K562 (cell line): ENCODE data around the gene OXTR. TPM values are rescaled to one million over a fixed set of nuclear protein-coding genes. Genes with fewer than 3 reads are reported as not detected.

Experiments used
- ATAC-seq: fragments of 200-7000 bp; cut with Tn5 transposase; 3 replicates; pipeline ENCODE4 v1.9.1; 2020; ENCODE audit warnings: moderate library complexity
- BruUV-seq: library from RNA; stranded (reverse); fragments of 400-500 nt; replicated peaks from 2 replicates; lab custom pipeline; 2021; lab: Mats Ljungman, UMichigan
- CTCF ChIA-PET: fragments of 300-600 bp; formaldehyde crosslinking; extraction: SDS; loops from one replicate; lab custom pipeline; 2021; ENCODE audit warnings: low intra/inter-chr PET ratio; lab: Yijun Ruan, JAX
- POLR2A ChIA-PET: fragments of 300-600, 350-650 bp; sonication (Branson Sonifier 250); formaldehyde crosslinking; extraction: SDS; loops from one replicate; lab custom pipeline; 2021; ENCODE audit warnings: antibody characterized with exemption, inconsistent platforms; lab: Yijun Ruan, JAX
- DNase-seq, 4 experiments: peaks; one replicate each; pipeline versions ENCODE4 v3.0.0 to v3.0.0-alpha.2; 2011 to 2018; ENCODE audit warnings: low spot score in 3 of 4, mixed read lengths in 3 of 4; ENCODE audit errors: extremely low read depth in 1 of 4
- FAIRE-seq: peaks from 2 replicates; lab custom pipeline; 2011; peaks lifted over from hg19 to GRCh38; lab: Jason Lieb, UNC
- H2AFZ ChIP-seq: 2 replicates; pipeline ENCODE4 v1.6.0; 2011; ENCODE audit warnings: low read depth, low read length, control low read depth, inconsistent platforms
- H3K27ac ChIP-seq: fragments of 200-600 bp; 3 replicates; pipeline ENCODE4 v1.8.0; 2011; ENCODE audit warnings: low read depth, mild to moderate bottlenecking, control low read depth, inconsistent platforms, low read length, moderate library complexity, mixed read lengths; ENCODE audit errors: extremely low read depth
- H3K27me3 ChIP-seq, 2 experiments: fragments of 300-600 bp in 1 of 2; 2 replicates in 1 of 2; 3 replicates in 1 of 2; pipeline versions ENCODE4 v1.6.0 to v1.8.0; 2011; ENCODE audit warnings: inconsistent platforms in 2 of 2, low read length in 2 of 2, mild to moderate bottlenecking in 1 of 2, mixed read lengths in 1 of 2, moderate library complexity in 1 of 2; ENCODE audit not compliant: control insufficient read depth in 2 of 2, insufficient read depth in 2 of 2
- H3K36me3 ChIP-seq: fragments of 300-600 bp; 3 replicates; pipeline ENCODE4 v1.8.0; 2011; ENCODE audit warnings: mild to moderate bottlenecking, low read length, inconsistent platforms; ENCODE audit not compliant: control insufficient read depth, insufficient read depth
- H3K4me1 ChIP-seq, 2 experiments: fragments of 200-600 bp in 1 of 2; replicated peaks in 1 of 2; 2 replicates in 1 of 2; 3 replicates in 1 of 2; pipeline versions ENCODE4 v1.5.1 to v1.8.0; 2011; ENCODE audit warnings: inconsistent platforms in 2 of 2, low read length in 2 of 2, mild to moderate bottlenecking in 1 of 2, mixed read lengths in 1 of 2, moderate library complexity in 1 of 2; ENCODE audit not compliant: control insufficient read depth in 2 of 2, insufficient read depth in 2 of 2
- H3K4me2 ChIP-seq: 2 replicates; pipeline ENCODE4 v1.6.1; 2011; ENCODE audit warnings: low read length, control low read depth, inconsistent platforms, mixed read lengths; ENCODE audit not compliant: insufficient read depth
- H3K4me3 ChIP-seq: fragments of 200-600 bp; sonication (generic), shearing (Covaris generic); 2 replicates; pipeline ENCODE4 v1.5.1; 2016; ENCODE audit warnings: control low read depth, inconsistent platforms
- H3K79me2 ChIP-seq: fragments of 200-600 bp; 3 replicates; pipeline ENCODE4 v1.8.0; 2011; ENCODE audit warnings: low read length, inconsistent platforms; ENCODE audit not compliant: control insufficient read depth, insufficient read depth
- H3K9ac ChIP-seq, 2 experiments: 2 replicates each; pipeline versions ENCODE4 v1.6.0 to v1.6.1; 2011; ENCODE audit warnings: low read depth in 2 of 2, low read length in 2 of 2, control low read depth in 1 of 2, inconsistent platforms in 1 of 2, mild to moderate bottlenecking in 1 of 2, mixed read lengths in 1 of 2; ENCODE audit not compliant: insufficient read depth in 1 of 2
- H3K9me1 ChIP-seq: one replicate; pipeline ENCODE4 v1.6.0; 2011; ENCODE audit warnings: inconsistent platforms, mild to moderate bottlenecking, low read length, moderate library complexity; ENCODE audit not compliant: control insufficient read depth, insufficient read depth
- H3K9me3 ChIP-seq: replicated peaks from 2 replicates; pipeline ENCODE4 v1.5.1; 2011; ENCODE audit warnings: low read depth, low read length, inconsistent platforms; ENCODE audit not compliant: control insufficient read depth, insufficient read depth
- H4K20me1 ChIP-seq: replicated peaks from 2 replicates; pipeline ENCODE4 v1.6.1; 2011; ENCODE audit warnings: low read length, inconsistent platforms, mixed read lengths; ENCODE audit not compliant: control insufficient read depth, insufficient read depth
- CBFA2T3 ChIP-seq: fragments of 450-650 bp; IDR thresholded peaks from 2 replicates; pipeline ENCODE4 v1.6.1; 2017
- CTCFL ChIP-seq: IDR thresholded peaks from 2 replicates; pipeline ENCODE4 v1.6.1; 2011; ENCODE audit warnings: borderline replicate concordance, low read depth, mild to moderate bottlenecking, moderate library complexity, low read length; ENCODE audit not compliant: insufficient read depth, poor library complexity, severe bottlenecking
- ETS2 ChIP-seq: IDR thresholded peaks from 2 replicates; pipeline ENCODE4 v1.6.1; 2016; ENCODE audit warnings: borderline replicate concordance, missing genetic modification characterization, mild to moderate bottlenecking, moderate library complexity, missing compliant biosample characterization; ENCODE audit not compliant: poor library complexity, severe bottlenecking
- EZH2 ChIP-seq: IDR thresholded peaks from 2 replicates; pipeline ENCODE4 v1.6.1; 2012; ENCODE audit warnings: low read depth, mild to moderate bottlenecking, inconsistent platforms, low read length, borderline replicate concordance
- NELFE ChIP-seq: IDR thresholded peaks from 2 replicates; pipeline ENCODE4 v1.6.1; 2011; ENCODE audit warnings: mild to moderate bottlenecking; ENCODE audit not compliant: insufficient read depth, insufficient read length
- ZNF384 ChIP-seq: IDR thresholded peaks from 2 replicates; pipeline ENCODE4 v1.6.1; 2012; ENCODE audit warnings: low read depth, low read length, improper control_type of control experiment
- WGBS: fragments of 100-300 bp; shearing (Covaris generic); methylation state at CpG from one replicate; pipeline ENCODE4 v1.1.6; 2016; ENCODE audit warnings: low coverage, mixed read lengths; ENCODE audit not compliant: insufficient coverage; ENCODE audit errors: missing lambda C conversion rate; 5-methylcytosine and 5-hydroxymethylcytosine counted together
- in situ Hi-C: fragments of 300-500 bp; cut with MboI; formaldehyde crosslinking; loops from 4 replicates; pipeline ENCODE4 v1.15.0; 2018; ENCODE audit warnings: inconsistent platforms, mixed read lengths
- intact Hi-C: fragments of 100-400 bp; cut with micrococcal nuclease; formaldehyde crosslinking; loops from 2 replicates; pipeline ENCODE4 v1.14.2; 2022
- polyA plus RNA-seq, 8 experiments: library from polyadenylated mRNA; depleted of rRNA in 4 of 8; stranded (reverse) in 5 of 8; unstranded in 3 of 8; fragments of >200 nt; fragmentation: Nextera tagmentation in 2 of 8; fragmentation: Illumina TruSeq in 1 of 8; extraction: Ambion mirVana in 2 of 8; extraction: Trizol in 1 of 8; gene quantifications; 2 replicates each; pipeline versions ENCODE4 v1.2.1 to v1.2.3, GENCODE V29; 2011 to 2014; ENCODE audit warnings: inconsistent platforms in 1 of 8, missing spikeins in 1 of 8
- total RNA-seq, 7 experiments: library from RNA; depleted of rRNA in 6 of 7; stranded (reverse); fragments of >200 nt in 6 of 7; fragmentation: Illumina TruSeq in 2 of 7; extraction: Trizol in 2 of 7; gene quantifications; 2 replicates each; pipeline versions ENCODE4 v1.2.1 to v1.2.3, GENCODE V29; 2011 to 2021; ENCODE audit warnings: low replicate concordance in 1 of 7
- TF ChIP-seq, protein P1 (sequence below): sonication (generic); formaldehyde crosslinking; IDR thresholded peaks from 2 replicates; pipeline ENCODE4 v1.8.1; 2023; ENCODE audit warnings: mild to moderate bottlenecking, missing genetic modification reagents
- TF ChIP-seq, protein P2 (sequence below): sonication (generic); formaldehyde crosslinking; IDR thresholded peaks from 2 replicates; pipeline ENCODE4 v1.8.0; 2022; ENCODE audit warnings: missing genetic modification reagents, mild to moderate bottlenecking, moderate library complexity, borderline replicate concordance

Gene OXTR
- total and polyA plus RNA-seq, 9 of the 15 experiments (the other 6 are each of a cell fraction or from before 2014, with no cell fraction given), result 0.14 to 1.3 (median 0.80) TPM

- POLR2A ChIA-PET, result interaction anchor here (0.8 kb wide), 1 partner anchor 9 kb away, joined by 3 read pairs; no protein-coding TSS in a partner anchor
- in situ Hi-C loops, result no loop called here
- intact Hi-C loops, result no loop called here
- no peak overlapping the region for H3K4me3 ChIP-seq
- H2AFZ ChIP-seq, result no peak overlapping the region
- H3K27me3 ChIP-seq, result peaks cover 0 to 5% of the 10 kb centered on the region in 2 experiments; a peak in 2 of 5 replicates
- FAIRE-seq (no peak), ATAC-seq (no peak), DNase-seq (no peak)
- no peaks in the 10 kb centered on the region for H3K79me2 ChIP-seq
- BruUV-seq, result no TSS peak
- H3K4me1 ChIP-seq, result no peaks in the 10 kb centered on the region
- no peaks in the 10 kb centered on the region for H3K36me3 ChIP-seq
- no peak for TF ChIP-seq ZNF384
- TF ChIP-seq CBFA2T3, result 0 out of 2 replicates have a peak, but pooled peaks have one; percentile 6
- no peak overlapping the region for H3K27ac ChIP-seq
- CTCF ChIA-PET, result no interaction called here
- H3K9me3 ChIP-seq, result no peaks in the 10 kb centered on the region
- H3K9me1 ChIP-seq, result no peaks in the 10 kb centered on the region
- H3K9ac ChIP-seq, result no peak overlapping the region
- H3K4me2 ChIP-seq, result no peak overlapping the region
- H4K20me1 ChIP-seq, result no peaks in the 10 kb centered on the region
- WGBS, result 12% methylated on average over 7 of the region's 7 CpGs
Measured at GRCh38 chr3:8793242-8793641, 23.8 kb upstream of the OXTR start.

DNA sequence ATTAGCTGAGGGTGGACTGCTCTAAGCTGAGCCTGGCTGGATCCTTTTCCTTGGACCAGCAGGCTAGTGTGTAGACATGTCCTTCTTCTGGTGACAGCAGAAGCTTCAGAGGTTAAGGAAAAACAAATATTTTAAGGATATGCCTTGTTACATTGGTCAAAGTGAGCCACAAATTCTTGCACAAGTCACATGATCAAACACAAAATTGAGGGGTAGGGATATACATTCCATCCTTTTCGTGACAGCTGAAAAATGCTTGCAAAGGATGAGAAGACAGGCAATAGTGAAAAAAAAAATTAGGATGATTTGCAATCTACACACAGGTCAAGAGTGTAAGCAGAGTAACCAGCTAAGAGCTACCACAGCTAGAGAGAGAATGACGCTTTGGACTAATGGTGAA is 21.1 kb upstream of the OXTR start:
- ChIA-PET CTCF (no interaction called here), POLR2A (no interaction called here)
- Histone ChIP-seq H3K4me3 (no peak overlapping the region), H3K9me1 (no peaks in the 10 kb centered on the region), H3K9ac (no peak overlapping the region), H3K27ac (no peak overlapping the region), H3K79me2 (no peaks in the 10 kb centered on the region), H3K4me2 (no peak overlapping the region), H3K4me1 (no peaks in the 10 kb centered on the region), H3K9me3 (no peaks in the 10 kb centered on the region), H3K36me3 (no peaks in the 10 kb centered on the region), H3K27me3 (peaks cover 0 to 5% of the 10 kb centered on the region in 2 experiments; a peak in 2 of 5 replicates), H2AFZ (no peak overlapping the region), H4K20me1 (no peaks in the 10 kb centered on the region)
- intact Hi-C loops (no loop called here), in situ Hi-C loops (no loop called here)
- FAIRE-seq, result no peak
- DNase-seq, result no peak
- ATAC-seq, result no peak
- 0% methylated on average over 2 of the region's 2 CpGs for WGBS
- no TSS peak for BruUV-seq
- no peak for TF ChIP-seq ETS2 (tag)
- TF ChIP-seq, protein P1, sequence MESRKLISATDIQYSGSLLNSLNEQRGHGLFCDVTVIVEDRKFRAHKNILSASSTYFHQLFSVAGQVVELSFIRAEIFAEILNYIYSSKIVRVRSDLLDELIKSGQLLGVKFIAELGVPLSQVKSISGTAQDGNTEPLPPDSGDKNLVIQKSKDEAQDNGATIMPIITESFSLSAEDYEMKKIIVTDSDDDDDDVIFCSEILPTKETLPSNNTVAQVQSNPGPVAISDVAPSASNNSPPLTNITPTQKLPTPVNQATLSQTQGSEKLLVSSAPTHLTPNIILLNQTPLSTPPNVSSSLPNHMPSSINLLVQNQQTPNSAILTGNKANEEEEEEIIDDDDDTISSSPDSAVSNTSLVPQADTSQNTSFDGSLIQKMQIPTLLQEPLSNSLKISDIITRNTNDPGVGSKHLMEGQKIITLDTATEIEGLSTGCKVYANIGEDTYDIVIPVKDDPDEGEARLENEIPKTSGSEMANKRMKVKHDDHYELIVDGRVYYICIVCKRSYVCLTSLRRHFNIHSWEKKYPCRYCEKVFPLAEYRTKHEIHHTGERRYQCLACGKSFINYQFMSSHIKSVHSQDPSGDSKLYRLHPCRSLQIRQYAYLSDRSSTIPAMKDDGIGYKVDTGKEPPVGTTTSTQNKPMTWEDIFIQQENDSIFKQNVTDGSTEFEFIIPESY, result no peak
- TF ChIP-seq NELFE, result no peak
- no peak for TF ChIP-seq EZH2
- TF ChIP-seq, protein P2, sequence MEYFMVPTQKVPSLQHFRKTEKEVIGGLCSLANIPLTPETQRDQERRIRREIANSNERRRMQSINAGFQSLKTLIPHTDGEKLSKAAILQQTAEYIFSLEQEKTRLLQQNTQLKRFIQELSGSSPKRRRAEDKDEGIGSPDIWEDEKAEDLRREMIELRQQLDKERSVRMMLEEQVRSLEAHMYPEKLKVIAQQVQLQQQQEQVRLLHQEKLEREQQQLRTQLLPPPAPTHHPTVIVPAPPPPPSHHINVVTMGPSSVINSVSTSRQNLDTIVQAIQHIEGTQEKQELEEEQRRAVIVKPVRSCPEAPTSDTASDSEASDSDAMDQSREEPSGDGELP (CRISPR knock-in tag), result no peak
- TF ChIP-seq CTCFL, result no peak
